GM06990 (cell line): ENCODE measurements around the gene FAM47E.
A peak's percentile ranks its signal among the peaks of the same experiment; 100 is the strongest.
"Not testable (repeated sequence)": the region's sequence is repeated elsewhere in the genome, so short reads cannot be mapped to it uniquely, and the experiment has no call there.

ENCODE experiments used
- DNase-seq: peaks from one replicate; pipeline ENCODE4 v3.0.0-alpha.2; 2011; ENCODE audit not compliant: insufficient read length; ENCODE audit errors: extremely low read depth
- H3K27me3 ChIP-seq: replicated peaks from 2 replicates; pipeline ENCODE4 v1.6.0; 2011; ENCODE audit warnings: low read length; ENCODE audit not compliant: control insufficient read depth, insufficient read depth
- H3K36me3 ChIP-seq: 2 replicates; pipeline ENCODE4 v1.5.1; 2011; ENCODE audit warnings: low read length; ENCODE audit not compliant: control insufficient read depth, insufficient read depth
- H3K4me3 ChIP-seq: replicated peaks from 2 replicates; pipeline ENCODE4 v1.5.1; 2011; ENCODE audit warnings: low read depth, mild to moderate bottlenecking, control low read depth, low read length
- CTCF ChIP-seq: IDR thresholded peaks from 2 replicates; pipeline ENCODE4 v1.5.1; 2011; ENCODE audit warnings: low read length, control low read depth, mild to moderate bottlenecking, inconsistent platforms; ENCODE audit not compliant: insufficient read depth, poor library complexity, severe bottlenecking

FAM47E gene

DNA sequence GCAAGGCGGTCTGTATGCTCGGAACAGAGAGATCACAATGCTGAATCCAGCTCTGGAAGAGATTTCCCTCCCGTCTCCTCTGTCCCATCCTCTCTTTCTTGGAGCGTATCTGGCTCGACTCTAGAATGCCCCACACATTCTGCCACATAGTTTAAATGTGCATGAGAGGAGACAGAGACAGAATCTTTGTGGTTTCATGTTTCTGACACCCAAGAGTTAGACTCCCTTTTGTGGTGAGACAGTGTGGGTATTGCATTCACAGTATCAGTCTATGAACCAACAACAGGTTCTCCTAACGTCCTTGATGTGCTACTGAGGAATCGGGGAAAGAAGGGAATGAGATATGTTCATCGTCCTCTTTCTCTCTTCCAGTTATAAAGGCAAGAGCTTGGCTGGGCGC is 25.3 kb downstream of the FAM47E start:
- H3K36me3 ChIP-seq, result no peaks in the 10 kb centered on the region
- no peak overlapping the region for H3K4me3 ChIP-seq
- no peak for DNase-seq
- H3K27me3 ChIP-seq, result no peaks in the 10 kb centered on the region; the same call in 1 of the 2 replicates
- TF ChIP-seq CTCF, result no peak

GRCh38 chr4:76277667-76278066 is 26.1 kb downstream of the FAM47E start:
- no peaks in the 10 kb centered on the region; the same call in 1 of the 2 replicates for H3K27me3 ChIP-seq
- no peaks in the 10 kb centered on the region for H3K36me3 ChIP-seq
- no peak overlapping the region for H3K4me3 ChIP-seq
- DNase-seq, result no peak
- TF ChIP-seq CTCF, result no peak

- no peak for TF ChIP-seq CTCF
- Histone ChIP-seq H3K4me3 (no peak overlapping the region), H3K36me3 (no peaks in the 10 kb centered on the region), H3K27me3 (no peaks in the 10 kb centered on the region; the same call in 1 of the 2 replicates)
- no peak for DNase-seq
These were observed 27.1 kb downstream of the FAM47E start for GRCh38 chr4:76278583-76278982.

DNA sequence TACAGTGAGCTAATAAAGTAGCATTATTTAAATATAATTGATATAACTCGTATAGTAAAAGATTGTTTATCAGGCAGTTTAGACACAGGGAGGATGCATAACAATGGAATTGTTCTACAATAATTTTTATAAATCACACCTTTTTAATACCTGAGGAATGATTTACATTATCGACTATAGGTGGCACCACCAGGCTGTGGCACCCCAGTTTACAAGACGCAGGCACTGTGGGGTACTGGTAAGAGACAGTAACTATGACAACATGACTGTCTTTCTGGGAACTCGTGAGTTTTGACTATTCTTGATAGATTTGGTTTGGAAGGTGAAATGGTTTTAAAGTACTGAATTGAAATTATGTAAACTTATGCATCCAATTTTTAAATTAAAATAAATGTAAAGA is 27.9 kb downstream of the FAM47E start:
- H3K4me3 ChIP-seq, result no peak overlapping the region
- H3K36me3 ChIP-seq, result no peaks in the 10 kb centered on the region
- peak; percentile 14 for TF ChIP-seq CTCF
- no peak for DNase-seq
- H3K27me3 ChIP-seq, result no peaks in the 10 kb centered on the region; the same call in 1 of the 2 replicates

DNA sequence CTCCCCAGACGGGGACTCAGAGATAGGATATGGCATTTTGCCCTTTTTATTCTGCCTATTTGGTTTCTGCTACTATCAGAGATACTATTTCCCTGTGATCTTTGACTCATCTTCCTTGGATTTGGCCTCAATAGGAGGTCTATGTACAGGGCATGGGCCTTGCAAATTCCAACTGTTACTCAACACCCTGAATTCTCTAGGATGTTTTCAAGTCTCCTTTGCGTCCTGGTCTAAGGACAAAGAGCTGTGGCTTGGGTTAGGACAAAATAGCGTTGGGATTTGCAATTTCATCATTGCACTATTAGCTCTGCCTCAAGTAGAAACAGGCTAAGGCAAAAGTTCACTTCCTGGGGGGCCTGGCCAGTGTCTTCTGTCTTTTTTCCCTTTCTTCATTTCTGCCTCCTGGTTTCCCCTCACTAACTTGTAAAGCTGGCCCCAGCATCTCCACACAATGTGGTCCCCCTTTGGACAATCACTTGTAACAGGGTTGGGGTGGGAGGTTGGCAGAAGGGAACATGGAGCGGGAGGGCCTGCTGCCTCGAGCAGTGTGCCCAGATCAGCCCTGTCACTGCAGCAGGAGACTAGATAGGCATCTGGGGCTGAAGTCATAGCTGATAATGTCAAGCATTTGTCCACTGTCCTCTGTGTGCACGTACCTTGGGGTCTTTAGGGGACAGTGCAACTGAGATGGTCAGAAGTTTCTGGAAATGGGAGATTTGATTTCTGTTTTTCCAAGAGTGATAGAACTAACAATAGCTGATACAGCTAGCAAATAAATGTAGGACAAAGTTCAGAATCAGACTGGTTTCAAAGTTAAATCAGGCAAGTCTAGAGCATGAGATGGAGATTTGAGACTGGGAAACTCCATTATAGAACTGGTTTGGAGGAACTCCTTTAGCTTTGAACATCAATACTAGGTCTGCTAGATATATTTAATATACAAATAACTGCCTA is 29.2 kb downstream of the FAM47E start:
- TF ChIP-seq CTCF, result no peak
- Histone ChIP-seq H3K27me3 (no peaks in the 10 kb centered on the region), H3K36me3 (no peaks in the 10 kb centered on the region), H3K4me3 (no peak overlapping the region)
- no peak for DNase-seq

DNA sequence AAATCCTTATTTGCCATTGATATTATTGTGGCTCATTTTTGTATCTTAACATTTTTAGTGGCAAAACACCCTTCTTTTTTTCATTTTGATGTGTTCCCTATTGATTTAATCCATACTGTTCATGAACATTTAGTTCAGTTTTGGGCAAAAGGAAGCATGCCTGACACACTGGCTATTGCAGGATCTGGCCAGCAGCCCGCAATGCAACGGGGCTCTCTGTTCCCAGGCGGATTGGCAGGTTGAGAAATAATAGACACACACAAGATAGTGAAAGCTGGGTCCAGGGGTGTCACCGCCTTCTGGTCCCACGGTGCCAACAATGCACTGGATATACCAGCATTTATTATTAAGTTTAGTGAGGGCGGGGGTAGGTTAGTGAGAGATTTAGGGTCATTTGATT is 30.1 kb downstream of the FAM47E start:
- not testable (repeated sequence) for H3K4me3 ChIP-seq, DNase-seq, H3K36me3 ChIP-seq, H3K27me3 ChIP-seq
